HepG2 (cell line): ENCODE measurements around the gene HDAC4. TPM values are rescaled to one million over a fixed set of nuclear protein-coding genes. Genes with fewer than 3 reads are reported as not detected.

Source experiments
- ARID4A ChIP-seq: sonication (generic); formaldehyde crosslinking; IDR thresholded peaks from 2 replicates; pipeline ENCODE4 v1.5.0; 2020; ENCODE audit warnings: mild to moderate bottlenecking, missing genetic modification reagents, borderline replicate concordance
- EEA1 ChIP-seq: sonication (generic); formaldehyde crosslinking; IDR thresholded peaks from 2 replicates; pipeline ENCODE4 v1.5.1; 2020; ENCODE audit warnings: mild to moderate bottlenecking, missing genetic modification reagents, borderline replicate concordance
- FOXA3 ChIP-seq: IDR thresholded peaks from 2 replicates; pipeline ENCODE4 v1.6.1; 2016; ENCODE audit warnings: missing genetic modification reagents, missing compliant biosample characterization
- HDAC2 ChIP-seq: sonication (generic); formaldehyde crosslinking; IDR thresholded peaks from 2 replicates; pipeline ENCODE4 v1.4.0; 2020; ENCODE audit warnings: missing genetic modification reagents
- MLLT10 ChIP-seq: sonication (generic); formaldehyde crosslinking; IDR thresholded peaks from 2 replicates; pipeline ENCODE4 v1.4.0; 2020; ENCODE audit warnings: missing genetic modification reagents
- MYPOP ChIP-seq: sonication (generic); formaldehyde crosslinking; IDR thresholded peaks from 2 replicates; pipeline ENCODE4 v1.8.1; 2023; ENCODE audit warnings: mild to moderate bottlenecking, moderate library complexity, missing genetic modification reagents
- RFXAP ChIP-seq: sonication (generic); formaldehyde crosslinking; IDR thresholded peaks from 2 replicates; pipeline ENCODE4 v1.4.0; 2020; ENCODE audit warnings: missing genetic modification reagents, borderline replicate concordance
- SNRNP70 ChIP-seq: fragments of 200-400 bp; formaldehyde crosslinking; IDR thresholded peaks from 2 replicates; pipeline ENCODE4 v1.6.1; 2017; ENCODE audit warnings: mild to moderate bottlenecking, low read depth, low read length, moderate library complexity
- TBX2 ChIP-seq: sonication (generic); formaldehyde crosslinking; IDR thresholded peaks from 2 replicates; pipeline ENCODE4 v1.5.0; 2020; ENCODE audit warnings: missing genetic modification reagents, mild to moderate bottlenecking, borderline replicate concordance
- ZMYM3 ChIP-seq: sonication (generic); formaldehyde crosslinking; IDR thresholded peaks from 2 replicates; pipeline ENCODE4 v1.5.1; 2020; ENCODE audit warnings: mild to moderate bottlenecking, missing genetic modification reagents
- ZNF280D ChIP-seq: sonication (generic); formaldehyde crosslinking; IDR thresholded peaks from 2 replicates; pipeline ENCODE4 v1.5.1; 2020; ENCODE audit warnings: mild to moderate bottlenecking, missing genetic modification reagents
- ZNF326 ChIP-seq: sonication (generic); formaldehyde crosslinking; IDR thresholded peaks from 2 replicates; pipeline ENCODE4 v1.4.0; 2020; ENCODE audit warnings: missing genetic modification reagents, borderline replicate concordance
- ZNF350 ChIP-seq: sonication (generic); formaldehyde crosslinking; IDR thresholded peaks from 2 replicates; pipeline ENCODE4 v1.4.0; 2020; ENCODE audit warnings: mild to moderate bottlenecking, low read depth, missing genetic modification reagents, borderline replicate concordance
- ZNF354B ChIP-seq: sonication (generic); formaldehyde crosslinking; IDR thresholded peaks from 2 replicates; pipeline ENCODE4 v1.8.0; 2022; ENCODE audit warnings: mild to moderate bottlenecking, missing genetic modification reagents
- ZNF574 ChIP-seq: sonication (generic); formaldehyde crosslinking; IDR thresholded peaks from 2 replicates; pipeline ENCODE4 v1.4.0; 2020; ENCODE audit warnings: missing genetic modification reagents
- ZNF850 ChIP-seq: sonication (generic); formaldehyde crosslinking; conservative IDR thresholded peaks from 2 replicates; pipeline ENCODE4 v1.9.0; 2021; ENCODE audit warnings: mild to moderate bottlenecking, missing genetic modification reagents
- polyA plus RNA-seq, 8 experiments: library from polyadenylated mRNA; depleted of rRNA in 3 of 8; stranded (reverse) in 7 of 8; unstranded in 1 of 8; fragments of >200 nt; fragmentation: Illumina TruSeq in 4 of 8; extraction: Trizol in 4 of 8; gene quantifications; 2 replicates each; pipeline versions ENCODE4 v1.2.1 to v1.2.3, GENCODE V29; 2011 to 2016; ENCODE audit warnings: low read depth in 4 of 8, missing spikeins in 1 of 8, mixed read lengths in 1 of 8; ENCODE audit not compliant: insufficient read depth in 1 of 8
- total RNA-seq, 5 experiments: library from RNA; depleted of rRNA; stranded (reverse); fragments of >200 nt; fragmentation: Illumina TruSeq; extraction: Trizol; gene quantifications; 2 replicates each; pipeline ENCODE4 v1.2.3, GENCODE V29; 2016; ENCODE audit warnings: low read depth in 1 of 5

Gene HDAC4
- total and polyA plus RNA-seq, 2 of the 13 experiments (the other 11 are each of a cell fraction or from before 2014, with no cell fraction given), result 10.1 to 11.5 TPM

- TF ChIP-seq ZNF280D (CRISPR knock-in tag), result no peak
- no peak for TF ChIP-seq RFXAP (CRISPR knock-in tag)
- TF ChIP-seq SNRNP70, result no peak
- no peak for TF ChIP-seq ZNF354B (CRISPR knock-in tag)
- TF ChIP-seq MYPOP, result no peak
- no peak for TF ChIP-seq ZNF326 (CRISPR knock-in tag)
- no peak for TF ChIP-seq MLLT10 (CRISPR knock-in tag)
- no peak for TF ChIP-seq ZNF350 (CRISPR knock-in tag)
- TF ChIP-seq TBX2, result 0 out of 2 replicates have a peak, but pooled peaks have one; percentile 39
- no peak for TF ChIP-seq FOXA3 (CRISPR knock-in tag)
- no peak for TF ChIP-seq ZMYM3 (CRISPR knock-in tag)
- TF ChIP-seq EEA1 (CRISPR knock-in tag), result no peak
- TF ChIP-seq ZNF850 (CRISPR knock-in tag), result no peak
- no peak for TF ChIP-seq ZNF574 (CRISPR knock-in tag)
- no peak for TF ChIP-seq HDAC2 (CRISPR knock-in tag)
- TF ChIP-seq ARID4A (CRISPR knock-in tag), result no peak; the same call in 1 of the 2 replicates
These were observed 103.4 kb downstream of the HDAC4 start (continued) for GRCh38 chr2:239297142-239298004.
